Mesenchymal stem cell (in vitro differentiated cells and primary cell): Measurements from ENCODE around the gene ZFPM1.

ENCODE experiments used
- DNase-seq: peaks from one replicate; pipeline ENCODE4 v3.0.0-alpha.2; 2013
- H2AFZ ChIP-seq: one replicate; pipeline ENCODE4 v1.6.1; 2013; ENCODE audit warnings: low read depth, mild to moderate bottlenecking, control low read depth, inconsistent platforms, low read length, moderate library complexity
- H2AK5ac ChIP-seq: 2 replicates; pipeline ENCODE4 v1.6.1; 2013; ENCODE audit warnings: low read length, moderate library complexity, mild to moderate bottlenecking, inconsistent platforms; ENCODE audit not compliant: severe bottlenecking
- H2BK120ac ChIP-seq: one replicate; pipeline ENCODE4 v1.6.1; 2013; ENCODE audit warnings: low read depth, mild to moderate bottlenecking, inconsistent platforms, low read length, moderate library complexity
- H2BK12ac ChIP-seq, 2 experiments: one replicate each; pipeline ENCODE4 v1.6.1; 2013; ENCODE audit warnings: inconsistent platforms in 2 of 2, low read length in 2 of 2, mild to moderate bottlenecking in 2 of 2, moderate library complexity in 2 of 2, control low read depth in 1 of 2
- H2BK15ac ChIP-seq: one replicate; pipeline ENCODE4 v1.6.1; 2013; ENCODE audit warnings: mild to moderate bottlenecking, low read depth, inconsistent platforms; ENCODE audit not compliant: poor library complexity, severe bottlenecking
- H2BK5ac ChIP-seq: 2 replicates; pipeline ENCODE4 v1.6.1; 2013; ENCODE audit warnings: low read depth, mild to moderate bottlenecking, low read length, control low read depth, inconsistent platforms; ENCODE audit not compliant: poor library complexity, severe bottlenecking
- H3K14ac ChIP-seq, 2 experiments: one replicate each; pipeline ENCODE4 v1.6.1; 2013; ENCODE audit warnings: inconsistent platforms in 2 of 2, low read length in 2 of 2, control low read depth in 1 of 2, mild to moderate bottlenecking in 1 of 2, moderate library complexity in 1 of 2
- H3K18ac ChIP-seq, 2 experiments: one replicate each; pipeline ENCODE4 v1.6.1; 2013; ENCODE audit warnings: inconsistent platforms in 2 of 2, low read length in 2 of 2, control low read depth in 1 of 2, low read depth in 1 of 2, mild to moderate bottlenecking in 1 of 2
- H3K23ac ChIP-seq, 2 experiments: one replicate each; pipeline ENCODE4 v1.6.1; 2013; ENCODE audit warnings: inconsistent platforms in 2 of 2, low read length in 2 of 2, mild to moderate bottlenecking in 2 of 2, moderate library complexity in 2 of 2, control low read depth in 1 of 2
- H3K27ac ChIP-seq: 2 replicates; pipeline ENCODE4 v1.5.1; 2013; ENCODE audit warnings: mild to moderate bottlenecking, moderate library complexity, low read length, control low read depth, inconsistent platforms; ENCODE audit not compliant: poor library complexity, severe bottlenecking
- H3K27me3 ChIP-seq, 2 experiments: 2 replicates each; pipeline versions ENCODE4 v1.6.1 to v1.7.0; 2013; ENCODE audit warnings: low read length in 2 of 2, mild to moderate bottlenecking in 2 of 2, moderate library complexity in 2 of 2, control low read depth in 1 of 2, inconsistent platforms in 1 of 2; ENCODE audit not compliant: control insufficient read depth in 1 of 2, insufficient read depth in 1 of 2
- H3K36me3 ChIP-seq, 2 experiments: 2 replicates each; pipeline versions ENCODE4 v1.6.1 to v1.7.0; 2013; ENCODE audit warnings: low read length in 2 of 2, control low read depth in 1 of 2, inconsistent platforms in 1 of 2, low read depth in 1 of 2, mild to moderate bottlenecking in 1 of 2; ENCODE audit not compliant: insufficient read depth in 2 of 2, control insufficient read depth in 1 of 2
- H3K4ac ChIP-seq, 2 experiments: one replicate each; pipeline ENCODE4 v1.6.1; 2013; ENCODE audit warnings: inconsistent platforms in 2 of 2, low read length in 2 of 2, mild to moderate bottlenecking in 2 of 2, moderate library complexity in 2 of 2, control low read depth in 1 of 2, low read depth in 1 of 2
- H3K4me1 ChIP-seq: 2 replicates; pipeline ENCODE4 v1.6.1; 2013; ENCODE audit warnings: low read depth, low read length, control low read depth; ENCODE audit not compliant: control insufficient read depth, insufficient read depth
- H3K4me2 ChIP-seq: 2 replicates; pipeline ENCODE4 v1.6.1; 2013; ENCODE audit warnings: low read length, mild to moderate bottlenecking, inconsistent platforms; ENCODE audit not compliant: poor library complexity, severe bottlenecking
- H3K4me3 ChIP-seq, 2 experiments: 2 replicates each; pipeline versions ENCODE4 v1.5.1 to v1.7.0; 2013; ENCODE audit warnings: low read length in 2 of 2, mild to moderate bottlenecking in 2 of 2, control low read depth in 1 of 2, low read depth in 1 of 2; ENCODE audit not compliant: insufficient read depth in 1 of 2
- H3K79me1 ChIP-seq: replicated peaks from 2 replicates; pipeline ENCODE4 v1.6.1; 2013; ENCODE audit warnings: mild to moderate bottlenecking, control low read depth, low read length, inconsistent platforms; ENCODE audit not compliant: poor library complexity, severe bottlenecking
- H3K9ac ChIP-seq: 2 replicates; pipeline ENCODE4 v1.7.0; 2013; ENCODE audit warnings: mild to moderate bottlenecking, low read length, moderate library complexity
- H3K9me3 ChIP-seq: 2 replicates; pipeline ENCODE4 v1.7.0; 2013; ENCODE audit warnings: mild to moderate bottlenecking, low read length; ENCODE audit not compliant: control insufficient read depth
- H4K8ac ChIP-seq: one replicate; pipeline ENCODE4 v1.6.1; 2013; ENCODE audit warnings: inconsistent platforms, mild to moderate bottlenecking, low read length, moderate library complexity
- H4K91ac ChIP-seq: one replicate; pipeline ENCODE4 v1.6.1; 2013; ENCODE audit warnings: mild to moderate bottlenecking, low read length, inconsistent platforms
- WGBS: methylation state at CpG from one replicate; pipeline ENCODE4 v1.1.7; 2013; ENCODE audit warnings: mixed read lengths; 5-methylcytosine and 5-hydroxymethylcytosine counted together

The ZFPM1 gene

GRCh38 chr16:88519938-88520653 is 67.0 kb downstream of the ZFPM1 start:
- no peak overlapping the region for H3K27ac ChIP-seq
- peaks cover 2% of the 10 kb centered on the region for H3K4me1 ChIP-seq
- H3K4ac ChIP-seq: no peak overlapping the region
- peaks cover 0 to 10% of the 10 kb centered on the region in 2 experiments for H3K36me3 ChIP-seq
- H2BK5ac ChIP-seq: no peak overlapping the region
- H2BK120ac ChIP-seq: no peak overlapping the region
- H2AK5ac ChIP-seq: no peak overlapping the region
- H3K79me1 ChIP-seq: no peaks in the 10 kb centered on the region
- no peak overlapping the region for H3K14ac ChIP-seq
- no peak overlapping the region for H3K4me3 ChIP-seq
- H3K18ac ChIP-seq: no peak overlapping the region
- no peak for DNase-seq
- no peak overlapping the region for H2BK12ac ChIP-seq
- H2AFZ ChIP-seq: no peak overlapping the region
- H4K91ac ChIP-seq: no peak overlapping the region
- peaks cover 0 to 28% of the 10 kb centered on the region in 2 experiments for H3K27me3 ChIP-seq
- no peak overlapping the region for H4K8ac ChIP-seq
- H3K23ac ChIP-seq: no peak overlapping the region
- no peaks in the 10 kb centered on the region for H3K9me3 ChIP-seq
- no peak overlapping the region for H3K4me2 ChIP-seq
- 94% methylated on average over 3 of the region's 3 CpGs for WGBS
- no peak overlapping the region for H3K9ac ChIP-seq
- H2BK15ac ChIP-seq: no peak overlapping the region

- Histone ChIP-seq H4K8ac (no peak overlapping the region), H3K27me3 (peaks cover 0 to 28% of the 10 kb centered on the region in 2 experiments), H3K23ac (no peak overlapping the region), H3K9ac (no peak overlapping the region), H2AFZ (no peak overlapping the region), H3K9me3 (no peaks in the 10 kb centered on the region), H2AK5ac (no peak overlapping the region), H4K91ac (no peak overlapping the region), H3K36me3 (peaks cover 0 to 8% of the 10 kb centered on the region in 2 experiments), H2BK5ac (no peak overlapping the region), H2BK15ac (no peak overlapping the region), H3K14ac (no peak overlapping the region), H3K4me1 (peaks cover 2% of the 10 kb centered on the region), H2BK120ac (no peak overlapping the region), H3K4me3 (no peak overlapping the region), H3K18ac (no peak overlapping the region), H2BK12ac (no peak overlapping the region), H3K79me1 (no peaks in the 10 kb centered on the region), H3K4me2 (no peak overlapping the region), H3K27ac (no peak overlapping the region), H3K4ac (no peak overlapping the region)
- 89% methylated on average over 9 of the region's 9 CpGs for WGBS
- no peak for DNase-seq
Measured at GRCh38 chr16:88521674-88522073, 68.6 kb downstream of the ZFPM1 start.

GRCh38 chr16:88522276-88522949 is 69.3 kb downstream of the ZFPM1 start:
- Histone ChIP-seq H3K36me3 (peaks cover 0 to 7% of the 10 kb centered on the region in 2 experiments), H3K4ac (no peak overlapping the region), H3K4me1 (peaks cover 8% of the 10 kb centered on the region), H2BK12ac (no peak overlapping the region), H2BK15ac (no peak overlapping the region), H3K14ac (no peak overlapping the region), H3K27ac (no peak overlapping the region), H3K18ac (no peak overlapping the region), H3K23ac (no peak overlapping the region), H3K4me3 (no peak overlapping the region), H4K91ac (no peak overlapping the region), H2BK5ac (no peak overlapping the region), H2BK120ac (no peak overlapping the region), H3K79me1 (no peaks in the 10 kb centered on the region), H3K9me3 (no peaks in the 10 kb centered on the region), H2AK5ac (no peak overlapping the region), H2AFZ (no peak overlapping the region), H3K27me3 (peaks cover 0 to 28% of the 10 kb centered on the region in 2 experiments), H3K9ac (no peak overlapping the region), H3K4me2 (no peak overlapping the region), H4K8ac (no peak overlapping the region)
- no peak for DNase-seq
- 89% methylated on average over 24 of the region's 24 CpGs for WGBS

GRCh38 chr16:88523309-88524161 is 70.5 kb downstream of the ZFPM1 start:
- no peak overlapping the region for H3K18ac ChIP-seq
- no peak overlapping the region for H3K4me3 ChIP-seq
- no peak overlapping the region for H4K91ac ChIP-seq
- no peaks in the 10 kb centered on the region for H3K9me3 ChIP-seq
- no peaks in the 10 kb centered on the region for H3K79me1 ChIP-seq
- no peak overlapping the region for H3K23ac ChIP-seq
- peaks cover 10% of the 10 kb centered on the region for H3K4me1 ChIP-seq
- no peak overlapping the region for H2BK15ac ChIP-seq
- no peak overlapping the region for H2AK5ac ChIP-seq
- H3K14ac ChIP-seq: no peak overlapping the region
- H3K9ac ChIP-seq: no peak overlapping the region
- H3K36me3 ChIP-seq: peaks cover 0 to 7% of the 10 kb centered on the region in 2 experiments
- H2BK5ac ChIP-seq: no peak overlapping the region
- H3K4me2 ChIP-seq: no peak overlapping the region
- DNase-seq: no peak
- no peak overlapping the region for H4K8ac ChIP-seq
- no peak overlapping the region for H2BK120ac ChIP-seq
- H2BK12ac ChIP-seq: no peak overlapping the region
- no peak overlapping the region for H3K4ac ChIP-seq
- H3K27ac ChIP-seq: no peak overlapping the region
- peaks cover 0 to 28% of the 10 kb centered on the region in 2 experiments for H3K27me3 ChIP-seq
- H2AFZ ChIP-seq: no peak overlapping the region
- 91% methylated on average over 47 of the region's 47 CpGs for WGBS
